GM18502 (cell line): ENCODE data around the gene MRC2.
"Not testable (repeated sequence)": the region's sequence is repeated elsewhere in the genome, so short reads cannot be mapped to it uniquely, and the experiment has no call there.

Source experiments
- ATAC-seq: cut with Tn5 transposase; IDR thresholded peaks from one replicate; pipeline ENCODE4 v1.9.1; 2021; ENCODE audit warnings: mild to moderate bottlenecking; ENCODE audit not compliant: unreplicated experiment, poor library complexity

MRC2 gene, protein sequence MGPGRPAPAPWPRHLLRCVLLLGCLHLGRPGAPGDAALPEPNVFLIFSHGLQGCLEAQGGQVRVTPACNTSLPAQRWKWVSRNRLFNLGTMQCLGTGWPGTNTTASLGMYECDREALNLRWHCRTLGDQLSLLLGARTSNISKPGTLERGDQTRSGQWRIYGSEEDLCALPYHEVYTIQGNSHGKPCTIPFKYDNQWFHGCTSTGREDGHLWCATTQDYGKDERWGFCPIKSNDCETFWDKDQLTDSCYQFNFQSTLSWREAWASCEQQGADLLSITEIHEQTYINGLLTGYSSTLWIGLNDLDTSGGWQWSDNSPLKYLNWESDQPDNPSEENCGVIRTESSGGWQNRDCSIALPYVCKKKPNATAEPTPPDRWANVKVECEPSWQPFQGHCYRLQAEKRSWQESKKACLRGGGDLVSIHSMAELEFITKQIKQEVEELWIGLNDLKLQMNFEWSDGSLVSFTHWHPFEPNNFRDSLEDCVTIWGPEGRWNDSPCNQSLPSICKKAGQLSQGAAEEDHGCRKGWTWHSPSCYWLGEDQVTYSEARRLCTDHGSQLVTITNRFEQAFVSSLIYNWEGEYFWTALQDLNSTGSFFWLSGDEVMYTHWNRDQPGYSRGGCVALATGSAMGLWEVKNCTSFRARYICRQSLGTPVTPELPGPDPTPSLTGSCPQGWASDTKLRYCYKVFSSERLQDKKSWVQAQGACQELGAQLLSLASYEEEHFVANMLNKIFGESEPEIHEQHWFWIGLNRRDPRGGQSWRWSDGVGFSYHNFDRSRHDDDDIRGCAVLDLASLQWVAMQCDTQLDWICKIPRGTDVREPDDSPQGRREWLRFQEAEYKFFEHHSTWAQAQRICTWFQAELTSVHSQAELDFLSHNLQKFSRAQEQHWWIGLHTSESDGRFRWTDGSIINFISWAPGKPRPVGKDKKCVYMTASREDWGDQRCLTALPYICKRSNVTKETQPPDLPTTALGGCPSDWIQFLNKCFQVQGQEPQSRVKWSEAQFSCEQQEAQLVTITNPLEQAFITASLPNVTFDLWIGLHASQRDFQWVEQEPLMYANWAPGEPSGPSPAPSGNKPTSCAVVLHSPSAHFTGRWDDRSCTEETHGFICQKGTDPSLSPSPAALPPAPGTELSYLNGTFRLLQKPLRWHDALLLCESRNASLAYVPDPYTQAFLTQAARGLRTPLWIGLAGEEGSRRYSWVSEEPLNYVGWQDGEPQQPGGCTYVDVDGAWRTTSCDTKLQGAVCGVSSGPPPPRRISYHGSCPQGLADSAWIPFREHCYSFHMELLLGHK (N-terminal part only)

GRCh38 chr17:62627219-62627903 is at the start of gene MRC2:
Gene MRC2, plus strand, starts transcription at chr17:62627670. Its CDS starts 133 bp downstream, at chr17:62627803.
- ATAC-seq = peak; percentile 45

DNA sequence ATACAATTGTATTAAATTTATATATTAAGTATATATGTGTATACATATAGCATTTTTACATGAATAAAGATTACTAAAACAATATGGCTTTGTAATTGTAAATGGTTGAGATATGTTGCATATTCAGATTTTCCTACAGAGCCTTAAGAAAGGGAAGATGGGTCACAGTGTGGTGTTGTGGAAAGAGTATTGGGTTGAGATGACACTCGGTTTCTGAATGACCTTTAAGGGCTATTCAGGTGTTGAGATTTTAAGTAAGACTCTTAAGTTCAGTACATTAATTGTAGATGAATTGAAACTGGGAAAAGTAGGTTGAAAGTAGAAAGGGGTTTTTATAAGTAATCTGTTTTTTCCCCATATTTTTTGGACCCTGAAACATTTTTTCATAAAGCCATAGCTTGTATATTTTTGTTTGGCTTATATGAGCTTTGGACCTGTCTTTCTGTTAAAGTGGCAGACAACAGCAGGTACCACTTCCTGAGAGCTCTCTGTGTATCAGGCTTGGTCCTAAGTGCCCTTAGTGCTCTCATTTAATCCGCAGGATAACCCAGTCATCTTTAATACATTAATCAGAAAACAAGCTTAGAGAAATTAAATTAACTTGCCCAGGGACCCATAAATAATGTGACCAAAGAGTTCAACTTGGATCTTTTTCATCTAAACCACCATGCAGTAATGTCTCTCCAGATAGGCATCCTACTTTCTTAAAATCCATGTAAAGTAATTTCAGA is 48.5 kb upstream of the MRC2 start:
- ATAC-seq = no peak

DNA sequence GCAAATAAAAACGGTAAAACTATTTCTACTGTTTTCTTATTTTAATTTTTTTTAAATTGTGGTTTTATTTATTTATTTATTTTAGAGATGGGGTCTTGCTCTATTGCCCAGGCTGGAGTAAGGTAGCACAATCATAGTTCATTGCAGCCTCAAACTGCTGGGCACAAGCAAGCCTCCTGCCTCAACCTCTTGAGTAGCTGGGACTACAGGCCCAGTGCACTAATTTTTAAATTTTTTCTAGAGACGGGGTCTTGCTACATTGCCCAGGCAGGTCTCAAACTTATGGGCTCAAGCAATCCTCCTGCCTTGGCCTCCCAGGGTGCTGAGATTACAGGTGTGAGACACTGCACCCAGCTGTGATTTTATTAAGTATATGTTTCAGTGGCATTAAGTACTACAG is 46.5 kb upstream of the MRC2 start:
- ATAC-seq = no peak

GRCh38 chr17:62581764-62582163 is 45.7 kb upstream of the MRC2 start:
- no peak for ATAC-seq

GRCh38 chr17:62587554-62587953 is 39.9 kb upstream of the MRC2 start:
- ATAC-seq = no peak

DNA sequence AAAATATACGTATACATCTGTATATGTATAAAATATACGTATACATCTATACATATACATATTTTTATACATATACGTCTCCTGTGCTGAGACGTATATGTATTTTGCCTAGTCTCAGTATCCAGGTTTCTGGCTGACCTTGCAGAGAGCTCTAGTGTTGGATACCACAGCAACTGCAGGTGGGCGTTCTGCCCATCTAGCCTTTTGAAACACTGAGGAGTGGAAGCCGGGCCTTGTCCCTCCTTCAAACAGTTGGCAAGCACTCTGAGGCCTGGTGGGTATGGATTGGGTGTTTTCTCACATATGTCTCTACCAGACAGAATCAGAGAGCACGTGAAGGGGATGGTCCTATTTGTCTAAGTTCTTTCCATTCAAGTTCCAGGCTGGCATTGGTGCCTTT is 39.4 kb upstream of the MRC2 start:
- ATAC-seq = no peak

- ATAC-seq = no peak
Observed at GRCh38 chr17:62591333-62591732, 36.1 kb upstream of the MRC2 start.

- ATAC-seq = not testable (repeated sequence)
Observed at GRCh38 chr17:62591822-62592221, 35.6 kb upstream of the MRC2 start.

DNA sequence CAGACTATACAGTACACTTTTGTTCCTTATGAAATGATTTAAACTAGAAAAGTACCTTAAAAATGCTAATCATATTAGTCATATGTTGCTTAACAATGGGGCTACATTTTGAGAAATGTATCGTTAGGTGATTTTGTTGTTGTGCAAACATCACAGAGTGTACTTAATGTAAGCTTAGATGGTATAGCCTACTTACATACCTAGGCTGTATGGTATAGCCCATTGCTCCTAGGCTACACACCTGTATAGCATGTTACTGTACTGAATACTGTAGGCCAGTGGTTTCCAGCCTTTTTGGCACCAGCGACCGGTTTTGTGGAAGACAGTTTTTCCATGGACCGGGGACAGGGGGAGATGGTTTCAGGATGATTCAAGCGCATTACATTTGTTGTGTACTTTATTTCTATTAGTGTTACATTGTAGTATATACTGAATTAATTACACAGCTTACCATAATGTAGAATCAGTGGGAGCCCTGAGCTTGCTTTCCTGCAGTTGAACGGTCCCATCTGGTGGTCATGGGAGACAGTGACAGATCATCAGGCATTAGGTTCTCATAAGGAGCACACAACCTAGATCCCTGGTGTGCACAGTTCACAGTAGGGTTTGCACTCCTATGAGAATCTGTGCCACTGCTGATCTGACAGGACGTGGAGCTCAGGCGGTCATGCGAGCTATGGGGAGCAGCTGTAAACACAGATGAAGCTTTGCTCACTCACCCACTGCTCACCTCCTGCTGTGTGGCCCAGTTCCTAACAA is 35.0 kb upstream of the MRC2 start:
- no peak for ATAC-seq

DNA sequence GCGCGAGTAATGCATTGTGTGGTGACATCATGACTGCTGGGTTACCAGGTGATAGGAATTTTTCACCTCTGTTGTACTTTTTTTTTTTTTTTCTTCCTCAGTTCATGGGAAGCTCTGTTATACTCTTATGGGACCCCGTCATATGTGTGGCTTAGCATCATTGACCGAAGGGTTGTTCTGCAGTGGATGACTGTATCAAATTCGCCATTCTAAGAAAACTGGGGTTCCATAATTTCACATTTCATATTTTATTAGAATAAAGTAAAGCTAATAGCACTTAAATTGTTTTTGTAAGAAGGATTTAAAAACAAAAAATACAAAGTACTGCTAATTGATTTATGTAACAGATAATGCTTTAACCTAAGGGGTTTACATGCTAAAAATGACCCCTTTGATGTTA is 32.0 kb upstream of the MRC2 start:
- ATAC-seq = no peak

DNA sequence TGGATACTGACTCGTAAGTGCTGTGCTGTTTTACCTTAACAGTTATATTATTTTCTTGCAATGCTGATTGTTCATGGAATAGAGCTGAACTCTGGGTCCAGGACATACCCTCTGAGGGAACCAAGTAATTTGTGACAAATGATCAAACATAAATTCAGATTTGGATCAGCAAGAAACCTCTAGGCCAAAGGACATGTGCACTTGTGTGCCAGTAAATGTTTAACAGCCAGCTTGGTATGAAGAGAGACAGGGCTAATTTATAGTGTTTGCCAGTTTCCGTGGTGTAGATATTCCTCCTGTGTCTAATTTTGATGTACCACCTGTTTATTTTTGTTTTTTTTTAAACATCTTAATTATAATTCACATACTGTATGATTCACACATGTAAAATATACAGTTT is 30.8 kb upstream of the MRC2 start:
- no peak for ATAC-seq

- no peak for ATAC-seq
Observed at GRCh38 chr17:62597150-62597549, 30.3 kb upstream of the MRC2 start.

DNA sequence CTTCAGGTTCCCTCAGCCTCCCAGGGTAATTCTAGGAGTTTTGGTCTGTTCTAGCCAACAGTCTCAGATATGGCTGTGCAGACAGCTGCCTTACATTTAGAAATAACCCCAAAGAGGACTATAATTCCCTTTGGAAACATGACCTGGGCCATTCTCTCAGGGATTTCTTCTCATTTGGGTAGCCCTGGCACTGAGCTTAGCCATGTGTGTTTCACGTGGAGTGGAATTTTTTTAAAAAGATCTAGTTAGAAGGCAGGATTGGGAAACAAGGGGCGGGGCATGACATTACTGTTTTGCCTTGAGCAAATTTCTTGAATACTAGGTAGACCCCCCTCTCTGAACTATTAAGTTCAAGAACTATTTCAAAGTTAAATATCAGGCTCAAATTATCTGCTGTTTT is 29.6 kb upstream of the MRC2 start:
- ATAC-seq = no peak

- no peak for ATAC-seq
Observed at GRCh38 chr17:62599964-62600657, 27.4 kb upstream of the MRC2 start.

- no peak for ATAC-seq
Observed at GRCh38 chr17:62600805-62601204, 26.7 kb upstream of the MRC2 start.

DNA sequence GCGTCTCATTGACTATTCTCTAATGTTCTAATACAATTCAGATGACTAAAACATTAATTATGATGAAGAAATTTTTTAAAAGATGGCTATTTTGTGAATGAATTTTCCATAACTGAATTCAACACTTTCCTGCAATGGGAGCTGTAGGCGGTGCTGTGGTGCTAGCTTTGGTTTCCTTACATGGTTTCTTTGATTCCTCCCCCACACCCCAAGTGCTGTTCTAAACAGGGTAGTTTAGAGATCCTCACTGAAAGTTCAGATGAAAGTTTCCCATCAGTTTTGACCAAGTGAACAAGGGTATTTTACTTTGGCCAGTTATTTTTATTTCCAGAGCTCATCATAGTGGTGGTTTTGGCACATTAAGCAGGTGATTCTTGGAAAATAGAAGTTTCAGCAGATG is 26.0 kb upstream of the MRC2 start:
- ATAC-seq = no peak

- ATAC-seq = not testable (repeated sequence)
Observed at GRCh38 chr17:62603783-62604182, 23.7 kb upstream of the MRC2 start.

DNA sequence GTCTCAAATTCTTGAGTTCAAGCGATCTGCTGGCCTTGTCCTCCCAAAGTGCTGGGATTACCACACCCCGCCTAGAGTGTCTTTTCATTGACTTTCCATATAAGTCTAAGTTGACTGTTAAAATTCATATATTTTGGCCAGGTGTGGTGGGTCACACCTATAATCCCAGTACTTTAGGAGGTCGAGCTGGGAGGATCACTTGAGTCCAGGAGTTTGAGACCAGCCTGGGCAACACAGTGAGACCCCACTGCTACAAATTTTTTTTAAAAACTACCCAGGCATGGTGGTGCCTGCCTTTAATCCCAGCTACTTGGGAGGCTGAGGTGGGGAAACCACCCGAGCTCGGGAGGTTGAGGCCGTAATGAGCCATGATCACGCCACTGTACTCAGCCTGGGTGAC is 21.9 kb upstream of the MRC2 start:
- no peak for ATAC-seq
